A673 (cell line): Measurements from ENCODE around the gene LNPK.

Experiments used
- CTCF ChIP-seq: fragments of 300-800, 200-600 bp; sonication (generic); conservative IDR thresholded peaks from 2 replicates; pipeline ENCODE4 v1.5.1; 2017; ENCODE audit warnings: low read depth, mild to moderate bottlenecking, antibody characterized with exemption, low read length, moderate library complexity, mixed read lengths
- EZH2 ChIP-seq: fragments of 200-600 bp; sonication (generic); IDR thresholded peaks from 2 replicates; pipeline ENCODE4 v1.6.1; 2017; ENCODE audit warnings: borderline replicate concordance, low read depth, mild to moderate bottlenecking, mixed read lengths, antibody characterized with exemption, low read length; ENCODE audit not compliant: poor library complexity, severe bottlenecking

GRCh38 chr2:175973373-175973772 is 28.7 kb downstream of the LNPK start:
- no peak for TF ChIP-seq CTCF
- TF ChIP-seq EZH2 = no peak
